ENCODE measurements around the gene DAB1.

DAB1 gene

DNA sequence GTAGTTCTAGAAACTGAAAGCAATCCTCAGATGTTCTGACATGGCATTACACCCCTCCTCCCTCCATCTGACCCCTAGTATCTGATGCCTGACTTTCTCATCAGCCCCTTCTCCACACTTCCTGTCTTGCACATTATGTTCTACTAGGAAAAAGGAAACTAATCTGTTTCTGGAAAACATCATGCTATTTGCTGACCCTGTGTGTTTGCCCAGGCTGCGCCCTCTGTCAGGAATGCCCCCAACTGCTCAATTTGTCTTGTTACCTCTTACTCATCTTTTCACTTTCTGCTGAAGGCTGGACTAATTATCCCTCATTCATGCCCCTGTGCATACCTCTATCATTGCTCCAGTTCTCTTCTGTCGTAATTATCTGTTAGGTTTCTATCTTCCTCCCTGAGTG, 37.5 kb upstream of the DAB1 start:
- H3F3A ChIP-seq (ENCODE audit: control insufficient read depth, insufficient read depth) = no peaks in the 10 kb centered on the region
- H3K27ac ChIP-seq (ENCODE audit: low read depth, low read length) = no peak overlapping the region
- no peaks in the 10 kb centered on the region for H3K9me2 ChIP-seq (replicated peaks; ENCODE audit: control insufficient read depth, low read length)
- H3K9me3 ChIP-seq (ENCODE audit: control insufficient read depth, insufficient read depth, low read length) = no peaks in the 10 kb centered on the region
- no peaks in the 10 kb centered on the region for H3K36me3 ChIP-seq (ENCODE audit: control insufficient read depth, low read length)
- H3K4me3 ChIP-seq (ENCODE audit: low read length) = no peak overlapping the region
- H3K79me2 ChIP-seq (ENCODE audit: control insufficient read depth, low read length) = no peaks in the 10 kb centered on the region
- H4K20me1 ChIP-seq (ENCODE audit: control insufficient read depth, insufficient read depth, low read depth, low read length) = no peaks in the 10 kb centered on the region
- no peaks in the 10 kb centered on the region; the same call in 1 of the 2 replicates for H3K27me3 ChIP-seq (ENCODE audit: control insufficient read depth, low read length)
- TF ChIP-seq, protein P1, sequence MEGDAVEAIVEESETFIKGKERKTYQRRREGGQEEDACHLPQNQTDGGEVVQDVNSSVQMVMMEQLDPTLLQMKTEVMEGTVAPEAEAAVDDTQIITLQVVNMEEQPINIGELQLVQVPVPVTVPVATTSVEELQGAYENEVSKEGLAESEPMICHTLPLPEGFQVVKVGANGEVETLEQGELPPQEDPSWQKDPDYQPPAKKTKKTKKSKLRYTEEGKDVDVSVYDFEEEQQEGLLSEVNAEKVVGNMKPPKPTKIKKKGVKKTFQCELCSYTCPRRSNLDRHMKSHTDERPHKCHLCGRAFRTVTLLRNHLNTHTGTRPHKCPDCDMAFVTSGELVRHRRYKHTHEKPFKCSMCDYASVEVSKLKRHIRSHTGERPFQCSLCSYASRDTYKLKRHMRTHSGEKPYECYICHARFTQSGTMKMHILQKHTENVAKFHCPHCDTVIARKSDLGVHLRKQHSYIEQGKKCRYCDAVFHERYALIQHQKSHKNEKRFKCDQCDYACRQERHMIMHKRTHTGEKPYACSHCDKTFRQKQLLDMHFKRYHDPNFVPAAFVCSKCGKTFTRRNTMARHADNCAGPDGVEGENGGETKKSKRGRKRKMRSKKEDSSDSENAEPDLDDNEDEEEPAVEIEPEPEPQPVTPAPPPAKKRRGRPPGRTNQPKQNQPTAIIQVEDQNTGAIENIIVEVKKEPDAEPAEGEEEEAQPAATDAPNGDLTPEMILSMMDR (IDR thresholded peaks at IDR 0.05; ENCODE audit: low read depth, low read length, poor library complexity, severe bottlenecking) = no peak
- TF ChIP-seq EZH2phosphoT487 (IDR thresholded peaks at IDR 0.05; ENCODE audit: borderline replicate concordance, low read length) = no peak
- H3K4me1 ChIP-seq (ENCODE audit: control insufficient read depth, low read length) = no peaks in the 10 kb centered on the region
- no peak overlapping the region for H3K4me2 ChIP-seq (ENCODE audit: low read length)

DNA sequence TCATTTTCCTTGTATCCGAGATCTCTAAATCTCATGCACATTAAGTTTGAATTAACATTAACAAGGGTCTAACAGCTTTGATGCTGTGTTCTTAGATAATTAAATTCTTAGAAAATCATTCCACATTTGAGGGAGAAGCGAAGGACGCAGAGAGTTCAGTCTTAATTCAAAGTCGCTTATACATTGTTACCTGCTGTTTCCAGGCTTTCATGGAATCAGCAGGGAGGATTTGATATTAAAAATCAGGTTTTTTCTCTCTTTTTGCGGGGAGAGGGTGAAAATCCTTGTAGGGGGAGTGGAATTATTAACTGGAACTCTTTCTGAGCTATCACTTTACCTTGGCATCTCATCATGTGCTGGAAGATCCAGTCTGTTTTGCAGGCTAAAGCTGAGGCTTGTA, 27.7 kb upstream of the DAB1 start:
- no peak for TF ChIP-seq EZH2phosphoT487 (IDR thresholded peaks at IDR 0.05; ENCODE audit: borderline replicate concordance, low read length)
- TF ChIP-seq, protein P1 (IDR thresholded peaks at IDR 0.05; ENCODE audit: low read depth, low read length, poor library complexity, severe bottlenecking) = no peak
- H3K27ac ChIP-seq (ENCODE audit: low read depth, low read length) = no peak overlapping the region
- no peaks in the 10 kb centered on the region for H4K20me1 ChIP-seq (ENCODE audit: control insufficient read depth, insufficient read depth, low read depth, low read length)
- no peak overlapping the region for H3K4me3 ChIP-seq (ENCODE audit: low read length)
- H3F3A ChIP-seq (ENCODE audit: control insufficient read depth, insufficient read depth) = no peaks in the 10 kb centered on the region
- H3K9me3 ChIP-seq (ENCODE audit: control insufficient read depth, insufficient read depth, low read length) = no peaks in the 10 kb centered on the region
- H3K4me1 ChIP-seq (ENCODE audit: control insufficient read depth, low read length) = no peaks in the 10 kb centered on the region
- no peak overlapping the region for H3K4me2 ChIP-seq (ENCODE audit: low read length)
- H3K79me2 ChIP-seq (ENCODE audit: control insufficient read depth, low read length) = no peaks in the 10 kb centered on the region
- H3K27me3 ChIP-seq (ENCODE audit: control insufficient read depth, low read length) = no peaks in the 10 kb centered on the region
- H3K36me3 ChIP-seq (ENCODE audit: control insufficient read depth, low read length) = no peaks in the 10 kb centered on the region
- H3K9me2 ChIP-seq (replicated peaks; ENCODE audit: control insufficient read depth, low read length) = no peaks in the 10 kb centered on the region

DNA sequence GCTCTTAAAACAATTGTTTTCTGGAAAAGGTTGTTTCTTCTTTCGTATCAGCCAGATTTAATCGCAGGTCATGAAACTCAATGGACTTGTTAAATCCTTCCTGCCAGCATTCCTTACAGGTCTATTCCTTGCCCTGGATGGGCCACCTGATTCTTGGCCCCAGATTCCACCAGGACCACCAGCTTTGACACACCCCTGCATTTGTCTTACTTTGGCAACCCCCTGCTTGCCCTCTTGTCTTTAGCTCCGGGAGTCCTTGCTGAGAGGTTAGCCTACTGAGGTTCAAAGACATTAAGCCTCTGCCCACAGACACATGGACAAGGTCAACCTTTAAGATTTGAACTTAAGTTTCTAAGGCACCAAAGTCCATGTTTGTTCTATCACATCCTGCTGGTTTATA, 27.1 kb upstream of the DAB1 start:
- H3F3A ChIP-seq (ENCODE audit: control insufficient read depth, insufficient read depth) = no peaks in the 10 kb centered on the region
- no peak overlapping the region for H3K4me3 ChIP-seq (ENCODE audit: low read length)
- H3K27me3 ChIP-seq (ENCODE audit: control insufficient read depth, low read length) = no peaks in the 10 kb centered on the region
- no peak for TF ChIP-seq EZH2phosphoT487 (IDR thresholded peaks at IDR 0.05; ENCODE audit: borderline replicate concordance, low read length)
- TF ChIP-seq, protein P1 (IDR thresholded peaks at IDR 0.05; ENCODE audit: low read depth, low read length, poor library complexity, severe bottlenecking) = no peak
- H3K36me3 ChIP-seq (ENCODE audit: control insufficient read depth, low read length) = no peaks in the 10 kb centered on the region
- no peak overlapping the region for H3K27ac ChIP-seq (ENCODE audit: low read depth, low read length)
- H3K4me1 ChIP-seq (ENCODE audit: control insufficient read depth, low read length) = no peaks in the 10 kb centered on the region
- no peaks in the 10 kb centered on the region for H3K79me2 ChIP-seq (ENCODE audit: control insufficient read depth, low read length)
- no peaks in the 10 kb centered on the region for H3K9me3 ChIP-seq (ENCODE audit: control insufficient read depth, insufficient read depth, low read length)
- H3K9me2 ChIP-seq (replicated peaks; ENCODE audit: control insufficient read depth, low read length) = no peaks in the 10 kb centered on the region
- H3K4me2 ChIP-seq (ENCODE audit: low read length) = no peak overlapping the region
- H4K20me1 ChIP-seq (ENCODE audit: control insufficient read depth, insufficient read depth, low read depth, low read length) = no peaks in the 10 kb centered on the region

DNA sequence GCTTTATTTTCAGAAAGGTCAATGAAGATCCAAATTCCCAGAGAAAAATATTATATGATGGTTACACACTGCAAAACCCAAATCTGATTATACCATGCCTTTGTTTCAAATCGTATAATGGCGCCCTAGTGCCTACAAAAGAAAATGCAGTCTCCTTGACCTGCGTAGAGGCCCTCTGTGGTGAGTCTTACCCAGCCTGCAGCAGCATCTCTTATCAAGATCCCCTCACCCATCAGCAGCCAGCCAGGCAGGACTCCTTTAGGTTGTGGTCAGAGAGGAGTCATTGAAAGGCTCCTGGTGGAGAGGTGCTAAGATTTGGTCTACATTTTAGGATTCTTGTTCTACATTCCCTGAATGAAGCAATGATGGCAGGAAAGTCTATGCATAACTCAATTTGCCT, 23.7 kb upstream of the DAB1 start:
- Histone ChIP-seq H3F3A (ENCODE audit: control insufficient read depth, insufficient read depth) (no peaks in the 10 kb centered on the region), H3K9me2 (replicated peaks; ENCODE audit: control insufficient read depth, low read length) (no peaks in the 10 kb centered on the region), H3K27me3 (ENCODE audit: control insufficient read depth, low read length) (no peaks in the 10 kb centered on the region), H3K36me3 (ENCODE audit: control insufficient read depth, low read length) (no peaks in the 10 kb centered on the region), H3K4me3 (ENCODE audit: low read length) (no peak overlapping the region), H3K79me2 (ENCODE audit: control insufficient read depth, low read length) (no peaks in the 10 kb centered on the region), H3K27ac (ENCODE audit: low read depth, low read length) (no peak overlapping the region), H4K20me1 (ENCODE audit: control insufficient read depth, insufficient read depth, low read depth, low read length) (no peaks in the 10 kb centered on the region), H3K4me1 (ENCODE audit: control insufficient read depth, low read length) (no peaks in the 10 kb centered on the region), H3K9me3 (ENCODE audit: control insufficient read depth, insufficient read depth, low read length) (no peaks in the 10 kb centered on the region), H3K4me2 (ENCODE audit: low read length) (no peak overlapping the region)
- TF ChIP-seq, protein P1 (IDR thresholded peaks at IDR 0.05; ENCODE audit: low read depth, low read length, poor library complexity, severe bottlenecking) = no peak
- TF ChIP-seq EZH2phosphoT487 (IDR thresholded peaks at IDR 0.05; ENCODE audit: borderline replicate concordance, low read length) = no peak

All from DOHH2 (cell line).